Measurements from ENCODE around the gene BOD1.

BOD1 gene

DNA sequence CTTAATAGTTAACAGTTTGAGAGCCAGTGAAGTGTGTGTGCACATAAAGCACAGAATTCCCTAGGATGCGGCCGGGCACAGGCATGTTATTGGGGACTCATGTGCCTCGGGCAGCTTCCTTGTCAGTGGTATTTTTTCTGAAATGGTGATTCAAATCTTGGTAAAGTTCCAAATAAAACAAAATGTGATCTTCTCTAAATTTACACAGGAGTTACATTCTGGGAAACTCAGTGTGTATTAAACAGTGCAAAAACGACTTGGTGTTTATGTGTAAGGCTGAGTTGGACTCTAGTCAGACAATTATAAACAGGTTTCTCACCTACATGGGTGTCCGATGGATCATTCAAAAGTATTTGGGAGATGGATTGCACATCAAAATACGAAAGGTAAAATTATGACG lies 48.9 kb downstream of the BOD1 start:
- TF ChIP-seq, protein P1, sequence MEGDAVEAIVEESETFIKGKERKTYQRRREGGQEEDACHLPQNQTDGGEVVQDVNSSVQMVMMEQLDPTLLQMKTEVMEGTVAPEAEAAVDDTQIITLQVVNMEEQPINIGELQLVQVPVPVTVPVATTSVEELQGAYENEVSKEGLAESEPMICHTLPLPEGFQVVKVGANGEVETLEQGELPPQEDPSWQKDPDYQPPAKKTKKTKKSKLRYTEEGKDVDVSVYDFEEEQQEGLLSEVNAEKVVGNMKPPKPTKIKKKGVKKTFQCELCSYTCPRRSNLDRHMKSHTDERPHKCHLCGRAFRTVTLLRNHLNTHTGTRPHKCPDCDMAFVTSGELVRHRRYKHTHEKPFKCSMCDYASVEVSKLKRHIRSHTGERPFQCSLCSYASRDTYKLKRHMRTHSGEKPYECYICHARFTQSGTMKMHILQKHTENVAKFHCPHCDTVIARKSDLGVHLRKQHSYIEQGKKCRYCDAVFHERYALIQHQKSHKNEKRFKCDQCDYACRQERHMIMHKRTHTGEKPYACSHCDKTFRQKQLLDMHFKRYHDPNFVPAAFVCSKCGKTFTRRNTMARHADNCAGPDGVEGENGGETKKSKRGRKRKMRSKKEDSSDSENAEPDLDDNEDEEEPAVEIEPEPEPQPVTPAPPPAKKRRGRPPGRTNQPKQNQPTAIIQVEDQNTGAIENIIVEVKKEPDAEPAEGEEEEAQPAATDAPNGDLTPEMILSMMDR (IDR thresholded peaks at IDR 0.05; ENCODE audit: borderline replicate concordance, control extremely low read depth, extremely low read depth, insufficient read depth, missing control alignments), result no peak
- DNase-seq (ENCODE audit: low spot score), result no peak
- in situ Hi-C loops (cut with MboI; ENCODE audit: low sequenced_read_pairs, unreplicated experiment), result loop anchor here (25.0 kb wide), 1 partner anchor 255 kb away; no protein-coding TSS in a partner anchor

DNA sequence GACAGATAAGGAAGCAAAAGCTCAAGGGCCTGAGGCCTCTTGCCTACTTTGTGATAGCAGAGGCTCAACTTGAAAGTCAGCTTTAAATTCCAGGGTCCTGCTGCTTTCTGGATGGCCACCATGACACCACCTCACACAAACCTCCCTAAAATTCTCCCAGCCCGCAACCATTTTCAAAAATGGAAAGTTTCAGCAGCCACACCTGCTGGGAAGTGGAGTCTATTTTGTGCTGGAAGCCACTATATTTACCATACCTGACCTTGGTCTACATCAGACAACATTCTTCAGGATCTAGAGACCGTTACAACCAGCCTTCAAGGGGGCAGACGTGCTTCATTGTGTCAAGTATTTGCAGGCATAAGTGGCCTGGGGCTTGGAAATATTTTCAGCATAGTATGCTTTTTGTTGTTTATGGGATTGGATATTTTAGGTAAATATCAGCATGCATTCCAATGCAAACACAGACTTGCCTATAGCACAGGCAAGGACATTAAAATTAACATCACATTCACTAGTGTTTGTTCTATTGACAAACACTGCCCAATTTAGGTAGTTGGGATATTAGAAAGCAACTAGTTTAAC lies 50.9 kb downstream of the BOD1 start:
- TF ChIP-seq, protein P1 (IDR thresholded peaks at IDR 0.05; ENCODE audit: borderline replicate concordance, control extremely low read depth, extremely low read depth, insufficient read depth, missing control alignments), result no peak
- DNase-seq (ENCODE audit: low spot score), result no peak
- in situ Hi-C loops (cut with MboI; ENCODE audit: low sequenced_read_pairs, unreplicated experiment), result loop anchor here (25.0 kb wide), 1 partner anchor 253 kb away; no protein-coding TSS in a partner anchor

DNA sequence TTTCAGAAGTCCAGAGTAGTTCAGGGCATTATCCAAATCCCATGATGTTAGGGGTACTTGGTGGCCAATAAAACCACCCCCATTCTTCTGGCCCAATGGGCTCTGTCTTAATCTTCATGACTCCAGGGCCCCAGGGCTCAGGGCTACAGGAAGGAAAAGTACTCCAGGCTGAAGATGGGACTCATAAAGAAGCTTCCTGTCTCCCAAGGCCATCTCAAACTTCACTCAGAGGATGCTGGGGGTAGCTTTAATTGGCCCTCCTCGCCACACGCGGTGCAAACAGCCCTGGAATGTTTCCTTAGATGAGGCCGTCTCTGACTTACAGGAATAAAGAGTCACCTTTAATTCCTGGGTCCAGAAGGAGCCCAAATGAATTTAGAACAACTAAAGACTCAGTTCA lies 52.3 kb downstream of the BOD1 start:
- TF ChIP-seq, protein P1 (IDR thresholded peaks at IDR 0.05; ENCODE audit: borderline replicate concordance, control extremely low read depth, extremely low read depth, insufficient read depth, missing control alignments), result no peak
- in situ Hi-C loops (cut with MboI; ENCODE audit: low sequenced_read_pairs, unreplicated experiment), result loop anchor here (25.0 kb wide), 1 partner anchor 252 kb away; no protein-coding TSS in a partner anchor
- no peak for DNase-seq (ENCODE audit: low spot score)

DNA sequence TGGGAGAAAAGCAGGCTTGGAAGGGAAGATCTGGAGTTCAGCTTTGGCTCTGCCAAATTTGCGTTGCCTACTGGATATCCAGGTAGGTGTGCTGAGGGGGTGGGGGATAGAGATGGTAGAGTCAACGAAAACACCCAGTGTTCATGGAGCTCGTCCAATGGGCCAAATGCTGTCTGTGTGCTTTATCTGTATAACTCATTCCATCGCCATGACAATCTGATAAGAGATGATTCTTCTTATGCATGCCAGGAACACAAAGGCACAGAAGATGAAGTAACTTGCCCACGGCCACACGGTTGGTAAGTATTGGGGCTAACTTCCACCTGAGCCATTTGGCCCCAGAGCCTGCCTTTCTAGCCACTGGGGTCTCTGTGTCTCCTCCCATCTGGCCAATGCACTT lies 53.2 kb downstream of the BOD1 start:
- in situ Hi-C loops (cut with MboI; ENCODE audit: low sequenced_read_pairs, unreplicated experiment), result loop anchor here (25.0 kb wide), 1 partner anchor 251 kb away; no protein-coding TSS in a partner anchor
- DNase-seq (ENCODE audit: low spot score), result no peak
- TF ChIP-seq, protein P1 (IDR thresholded peaks at IDR 0.05; ENCODE audit: borderline replicate concordance, control extremely low read depth, extremely low read depth, insufficient read depth, missing control alignments), result no peak

- TF ChIP-seq, protein P1 (IDR thresholded peaks at IDR 0.05; ENCODE audit: borderline replicate concordance, control extremely low read depth, extremely low read depth, insufficient read depth, missing control alignments), result no peak
- in situ Hi-C loops (cut with MboI; ENCODE audit: low sequenced_read_pairs, unreplicated experiment), result loop anchor here (25.0 kb wide), 1 partner anchor 250 kb away; no protein-coding TSS in a partner anchor
- DNase-seq (ENCODE audit: low spot score), result no peak
These were observed 54.0 kb downstream of the BOD1 start for GRCh38 chr5:173562451-173562850.

Measured in GM13976 (cell line).